Measurements from ENCODE around the gene OR6B2. TPM values are rescaled to one million over a fixed set of nuclear protein-coding genes. Genes with fewer than 3 reads are reported as not detected.

Gene OR6B2
- total RNA-seq, 1 experiment from 2014 or later, result not detected

- CTCF ChIA-PET, result no interaction called here
- no TSS peak for BruUV-seq (replicated peaks)
- H3K36me3 Mint-ChIP-seq (ENCODE audit: insufficient read depth, unreplicated experiment), result no peaks in the 10 kb centered on the region
These were observed 11.1 kb upstream of the OR6B2 start for GRCh38 chr2:240041363-240041762.

GRCh38 chr2:240037358-240037757 lies 7.1 kb upstream of the OR6B2 start:
- no peak overlapping the region for H3K27ac Mint-ChIP-seq (ENCODE audit: unreplicated experiment)
- intact Hi-C loops (cut with micrococcal nuclease; ENCODE audit: unreplicated experiment), result no loop called here

More at GRCh38 chr2:240041363-240041762, 11.1 kb upstream of the OR6B2 start:
- intact Hi-C loops (cut with micrococcal nuclease; ENCODE audit: unreplicated experiment), result no loop called here
- Mint-ChIP-seq H3K9me3 (ENCODE audit: low read depth, unreplicated experiment) (no peaks in the 10 kb centered on the region), H3K27ac (ENCODE audit: unreplicated experiment) (no peak overlapping the region), H3K4me1 (ENCODE audit: low read depth, unreplicated experiment) (peaks cover 2% of the 10 kb centered on the region), H3K4me3 (ENCODE audit: low read depth, unreplicated experiment) (no peak overlapping the region), H3K27me3 (ENCODE audit: unreplicated experiment) (no peaks in the 10 kb centered on the region)
- DNase-seq, result no peak
- TF ChIP-seq, protein P1, sequence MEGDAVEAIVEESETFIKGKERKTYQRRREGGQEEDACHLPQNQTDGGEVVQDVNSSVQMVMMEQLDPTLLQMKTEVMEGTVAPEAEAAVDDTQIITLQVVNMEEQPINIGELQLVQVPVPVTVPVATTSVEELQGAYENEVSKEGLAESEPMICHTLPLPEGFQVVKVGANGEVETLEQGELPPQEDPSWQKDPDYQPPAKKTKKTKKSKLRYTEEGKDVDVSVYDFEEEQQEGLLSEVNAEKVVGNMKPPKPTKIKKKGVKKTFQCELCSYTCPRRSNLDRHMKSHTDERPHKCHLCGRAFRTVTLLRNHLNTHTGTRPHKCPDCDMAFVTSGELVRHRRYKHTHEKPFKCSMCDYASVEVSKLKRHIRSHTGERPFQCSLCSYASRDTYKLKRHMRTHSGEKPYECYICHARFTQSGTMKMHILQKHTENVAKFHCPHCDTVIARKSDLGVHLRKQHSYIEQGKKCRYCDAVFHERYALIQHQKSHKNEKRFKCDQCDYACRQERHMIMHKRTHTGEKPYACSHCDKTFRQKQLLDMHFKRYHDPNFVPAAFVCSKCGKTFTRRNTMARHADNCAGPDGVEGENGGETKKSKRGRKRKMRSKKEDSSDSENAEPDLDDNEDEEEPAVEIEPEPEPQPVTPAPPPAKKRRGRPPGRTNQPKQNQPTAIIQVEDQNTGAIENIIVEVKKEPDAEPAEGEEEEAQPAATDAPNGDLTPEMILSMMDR (IDR thresholded peaks at IDR 0.05; ENCODE audit: unreplicated experiment), result no peak

DNA sequence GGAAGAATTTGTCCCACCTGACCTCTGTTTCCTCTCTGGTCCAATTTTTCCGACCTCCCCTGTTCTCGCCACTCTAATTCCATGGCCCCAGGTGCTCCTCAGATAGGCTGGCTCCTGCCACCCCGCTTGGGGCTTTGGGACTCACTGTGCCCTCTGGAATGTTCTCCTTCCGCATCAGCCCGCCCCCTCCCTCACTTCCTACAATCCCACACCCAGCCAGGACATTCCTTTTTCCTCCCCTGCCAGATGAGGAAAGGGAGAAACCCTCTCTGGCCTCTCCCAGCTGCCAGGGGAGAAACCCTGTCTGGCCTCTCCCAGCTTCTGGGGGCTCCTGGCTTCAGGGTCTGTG lies 3.1 kb upstream of the OR6B2 start:
- Mint-ChIP-seq H3K4me1 (ENCODE audit: low read depth, unreplicated experiment) (no peaks in the 10 kb centered on the region), H3K27me3 (ENCODE audit: unreplicated experiment) (peaks cover 33% of the 10 kb centered on the region), H3K27ac (ENCODE audit: unreplicated experiment) (no peak overlapping the region), H3K36me3 (ENCODE audit: insufficient read depth, unreplicated experiment) (no peaks in the 10 kb centered on the region), H3K9me3 (ENCODE audit: low read depth, unreplicated experiment) (no peaks in the 10 kb centered on the region), H3K4me3 (ENCODE audit: low read depth, unreplicated experiment) (no peak overlapping the region)
- DNase-seq, result no peak
- CTCF ChIA-PET, result no interaction called here
- no TSS peak for BruUV-seq (replicated peaks)
- TF ChIP-seq, protein P1 (IDR thresholded peaks at IDR 0.05; ENCODE audit: unreplicated experiment), result no peak
- intact Hi-C loops (cut with micrococcal nuclease; ENCODE audit: unreplicated experiment), result no loop called here

More at GRCh38 chr2:240037358-240037757, 7.1 kb upstream of the OR6B2 start:
- H3K27me3 Mint-ChIP-seq (ENCODE audit: unreplicated experiment), result no peaks in the 10 kb centered on the region
- H3K4me1 Mint-ChIP-seq (ENCODE audit: low read depth, unreplicated experiment), result no peaks in the 10 kb centered on the region
- no TSS peak for BruUV-seq (replicated peaks)
- H3K4me3 Mint-ChIP-seq (ENCODE audit: low read depth, unreplicated experiment), result no peak overlapping the region
- no peaks in the 10 kb centered on the region for H3K9me3 Mint-ChIP-seq (ENCODE audit: low read depth, unreplicated experiment)
- CTCF ChIA-PET, result no interaction called here
- TF ChIP-seq, protein P1 (IDR thresholded peaks at IDR 0.05; ENCODE audit: unreplicated experiment), result no peak
- no peak for DNase-seq
- H3K36me3 Mint-ChIP-seq (ENCODE audit: insufficient read depth, unreplicated experiment), result no peaks in the 10 kb centered on the region

DNA sequence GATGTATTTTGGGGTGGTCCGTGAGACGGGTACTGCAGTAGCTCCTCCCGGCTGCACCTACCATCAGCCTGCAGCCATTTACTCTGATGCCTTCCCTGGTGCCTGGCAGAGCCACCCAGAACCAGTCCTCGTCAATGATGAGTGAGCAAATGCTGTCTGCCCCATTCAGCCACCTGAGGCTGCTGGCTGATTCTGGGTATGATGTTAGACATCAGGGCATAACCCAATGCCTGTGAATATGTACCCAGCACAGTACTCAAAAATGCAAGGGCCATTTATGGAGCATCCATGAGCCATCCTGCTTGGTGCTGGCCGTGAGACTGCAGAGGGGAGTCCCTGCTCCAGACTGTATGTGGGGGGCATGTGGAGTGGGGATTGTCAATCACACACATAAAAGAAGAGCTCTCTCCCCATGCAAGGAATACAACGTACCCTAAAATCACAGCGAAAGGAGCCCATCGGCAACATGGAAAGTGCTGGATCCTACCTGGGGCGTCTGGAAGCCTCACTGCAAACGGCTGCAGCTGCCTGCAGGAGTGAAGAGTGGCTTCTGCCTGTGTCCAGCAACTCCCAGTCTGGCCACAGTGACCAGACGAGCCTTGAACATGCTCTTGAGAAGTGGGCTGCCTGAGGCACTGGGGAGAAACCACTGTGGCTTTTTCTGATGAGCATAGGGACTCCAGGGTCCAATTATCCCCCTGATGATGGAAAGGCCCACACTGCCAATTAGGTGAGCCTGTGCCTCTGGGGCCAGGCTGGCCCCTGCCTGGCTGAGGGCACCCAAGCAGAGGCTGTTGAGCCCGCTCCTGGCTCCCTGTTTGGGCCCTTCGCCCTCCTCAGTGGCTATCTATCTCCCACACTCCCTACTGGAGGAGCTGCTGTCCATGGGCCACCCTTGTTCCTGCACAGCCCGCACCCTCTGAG lies 2.4 kb upstream of the OR6B2 start:
- no TSS peak for BruUV-seq (replicated peaks)
- intact Hi-C loops (cut with micrococcal nuclease; ENCODE audit: unreplicated experiment), result no loop called here
- H3K9me3 Mint-ChIP-seq (ENCODE audit: low read depth, unreplicated experiment), result no peaks in the 10 kb centered on the region
- H3K27ac Mint-ChIP-seq (ENCODE audit: unreplicated experiment), result no peak overlapping the region
- H3K4me3 Mint-ChIP-seq (ENCODE audit: low read depth, unreplicated experiment), result no peak overlapping the region
- H3K4me1 Mint-ChIP-seq (ENCODE audit: low read depth, unreplicated experiment), result no peaks in the 10 kb centered on the region
- DNase-seq, result no peak
- no peaks in the 10 kb centered on the region for H3K36me3 Mint-ChIP-seq (ENCODE audit: insufficient read depth, unreplicated experiment)
- H3K27me3 Mint-ChIP-seq (ENCODE audit: unreplicated experiment), result peaks cover 40% of the 10 kb centered on the region
- TF ChIP-seq, protein P1 (IDR thresholded peaks at IDR 0.05; ENCODE audit: unreplicated experiment), result no peak
- CTCF ChIA-PET, result no interaction called here

Data from Calu3 (cell line).